ENCODE measurements around the gene ABCG1. TPM values are rescaled to one million over a fixed set of nuclear protein-coding genes. Genes with fewer than 3 reads are reported as not detected.

ABCG1 gene
- total and polyA plus RNA-seq, 2 of the 4 experiments (the other 2 are of a cell fraction), result 0.19 to 0.36 TPM

DNA sequence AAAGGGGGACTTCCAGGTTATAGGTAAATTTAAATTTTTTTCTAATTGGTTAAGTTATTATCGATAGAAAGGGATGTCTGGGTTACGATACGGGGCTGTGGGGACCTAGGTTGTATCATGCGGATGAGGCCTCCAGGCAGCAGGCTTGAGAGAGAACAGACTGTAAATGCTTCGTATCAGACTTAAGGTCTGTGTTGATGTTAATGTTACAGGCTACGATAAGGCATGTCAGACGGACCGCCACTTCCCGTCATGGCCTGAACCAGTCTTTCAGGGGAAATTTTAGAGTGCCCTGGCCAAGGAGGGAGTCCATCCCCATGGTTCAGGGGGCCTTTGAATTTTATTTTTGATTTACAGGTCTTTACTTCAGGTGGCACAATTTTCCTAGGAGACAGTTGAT lies 16.7 kb downstream of the ABCG1 start:
- Histone ChIP-seq H3K79me1 (ENCODE audit: low read depth in 1 of 2, low read length in 2 of 2) (no peaks in the 10 kb centered on the region; a peak in 1 of 4 replicates), H4K8ac (ENCODE audit: low read depth in 2 of 2, low read length in 2 of 2) (no peak overlapping the region), H3K36me3 (ENCODE audit: control insufficient read depth, insufficient read depth, low read length) (no peaks in the 10 kb centered on the region), H4K91ac (ENCODE audit: insufficient read depth, low read depth, low read length) (no peak overlapping the region), H2BK20ac (ENCODE audit: low read depth, low read length) (peak overlapping the region; percentile 5; the same call in 1 of the 2 replicates), H4K20me1 (ENCODE audit: insufficient read depth, low read length) (no peaks in the 10 kb centered on the region; the same call in 1 of the 2 replicates), H3K9me3 (ENCODE audit: control insufficient read depth, insufficient read depth, low read length) (no peaks in the 10 kb centered on the region), H3K27ac (ENCODE audit: insufficient read depth, low read length) (no peak overlapping the region), H3K4me1 (ENCODE audit: control insufficient read depth, insufficient read depth, low read length) (peaks cover 21% of the 10 kb centered on the region), H2BK120ac (ENCODE audit: low read depth, low read length) (0 out of 2 replicates have a peak overlapping the region, but pooled peaks have one; percentile 88), H3K9ac (ENCODE audit: low read depth, low read length) (no peak overlapping the region), H3K4me3 (ENCODE audit: insufficient read depth, low read depth, low read length) (no peak overlapping the region), H2BK5ac (ENCODE audit: low read depth, low read length, poor library complexity, severe bottlenecking) (no peak overlapping the region), H3K14ac (replicated peaks; ENCODE audit: low read depth, low read length) (no peak overlapping the region), H2BK15ac (ENCODE audit: low read depth, low read length) (peak overlapping the region; percentile 80; the same call in 1 of the 3 replicates), H3K18ac (ENCODE audit: low read depth, low read length) (no peak overlapping the region; the same call in 1 of the 2 replicates), H2AFZ (replicated peaks; ENCODE audit: low read length, poor library complexity) (no peak overlapping the region), H3K9me1 (ENCODE audit: insufficient read depth, low read length) (0 out of 2 replicates have a peak, but pooled peaks cover 6% of the 10 kb centered on the region), H3K56ac (ENCODE audit: extremely low read depth, insufficient read depth, low read length) (no peak overlapping the region), H3K27me3 (ENCODE audit: control insufficient read depth, insufficient read depth, low read length) (peaks cover 19% of the 10 kb centered on the region), H2AK5ac (ENCODE audit: low read depth, low read length) (peak overlapping the region; percentile 51; the same call in 1 of the 2 replicates), H3K4ac (ENCODE audit: low read depth, low read length) (no peak overlapping the region), H4K5ac (ENCODE audit: low read depth, low read length) (no peak overlapping the region; the same call in 1 of the 2 replicates), H3K4me2 (ENCODE audit: low read depth, low read length) (no peak overlapping the region), H2AK9ac (replicated peaks; ENCODE audit: low read depth, low read length, poor library complexity) (no peak overlapping the region), H3K23ac (ENCODE audit: low read depth, low read length) (no peak overlapping the region)
- 74% methylated on average over 9 of the region's 9 CpGs; no CpG with 5 or more reads in 1 of the 2 experiments for WGBS, 2 experiments (ENCODE audit: extremely low coverage in 2 of 2, insufficient read length in 1 of 2)
- BruUV-seq (replicated peaks), result no TSS peak
- TF ChIP-seq, protein P1, sequence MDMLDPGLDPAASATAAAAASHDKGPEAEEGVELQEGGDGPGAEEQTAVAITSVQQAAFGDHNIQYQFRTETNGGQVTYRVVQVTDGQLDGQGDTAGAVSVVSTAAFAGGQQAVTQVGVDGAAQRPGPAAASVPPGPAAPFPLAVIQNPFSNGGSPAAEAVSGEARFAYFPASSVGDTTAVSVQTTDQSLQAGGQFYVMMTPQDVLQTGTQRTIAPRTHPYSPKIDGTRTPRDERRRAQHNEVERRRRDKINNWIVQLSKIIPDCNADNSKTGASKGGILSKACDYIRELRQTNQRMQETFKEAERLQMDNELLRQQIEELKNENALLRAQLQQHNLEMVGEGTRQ (IDR thresholded peaks at IDR 0.05; ENCODE audit: low read depth, low read length), result no peak
- TF ChIP-seq BHLHE40 (IDR thresholded peaks at IDR 0.05; ENCODE audit: low read depth, low read length) (no peak), MXI1 (IDR thresholded peaks at IDR 0.05; ENCODE audit: borderline replicate concordance, low read depth, low read length) (no peak), RAD21 (IDR thresholded peaks at IDR 0.05; ENCODE audit: low read length) (no peak), POLR2A (IDR thresholded peaks at IDR 0.05; ENCODE audit: low read depth, low read length) (no peak), CHD1 (IDR thresholded peaks at IDR 0.05; ENCODE audit: low read depth, low read length) (no peak), SMC3 (IDR thresholded peaks at IDR 0.05; ENCODE audit: low read depth, low read length) (no peak), RCOR1 (IDR thresholded peaks at IDR 0.05; ENCODE audit: insufficient replicate concordance, low read length) (no peak), CEBPB (IDR thresholded peaks at IDR 0.05; ENCODE audit: low read depth, low read length) (no peak), NFE2L2 (IDR thresholded peaks at IDR 0.05; ENCODE audit: low read depth, low read length) (no peak)
- dilution Hi-C loops (cut with HindIII; ENCODE audit: low sequenced_read_pairs, unreplicated experiment) (no loop called here), in situ Hi-C loops (cut with MboI; ENCODE audit: low sequenced_read_pairs) (no loop called here), intact Hi-C loops (cut with micrococcal nuclease) (no loop called here)
- ChIA-PET CTCF (no interaction called here), POLR2A (ENCODE audit: unreplicated experiment) (no interaction called here)
- ATAC-seq (ENCODE audit: low read depth) (no peak), DNase-seq (no peak)
